ENCODE data around the gene BCL7A. TPM values are rescaled to one million over a fixed set of nuclear protein-coding genes. Genes with fewer than 3 reads are reported as not detected.

BCL7A gene
- total RNA-seq, 1 experiment from 2014 or later, result 14.5 TPM

GRCh38 chr12:122006186-122006926 lies 15.3 kb upstream of the BCL7A start:
- Histone ChIP-seq H3K4me1 (ENCODE audit: control insufficient read depth, insufficient read depth, low read length) (no peaks in the 10 kb centered on the region), H3K4me3 (ENCODE audit: low read depth in 2 of 2, low read length in 2 of 2) (no peak overlapping the region), H3K36me3 (ENCODE audit: control insufficient read depth, insufficient read depth, low read length) (no peaks in the 10 kb centered on the region), H3K27me3 (ENCODE audit: control insufficient read depth, insufficient read depth, low read length) (no peaks in the 10 kb centered on the region), H3K27ac (ENCODE audit: low read length) (no peak overlapping the region), H3K9me3 (ENCODE audit: control insufficient read depth, insufficient read depth, low read depth, low read length) (no peaks in the 10 kb centered on the region)
- ChIA-PET CTCF (interaction anchor here (0.6 to 1.1 kb wide), 2 partner anchors 88 to 242 kb away, joined by 4 to 5 read pairs; partner anchors contain the start of gene CFAP251), POLR2A (interaction anchor here (0.5 kb wide), 1 partner anchor 136 kb away, joined by 3 read pairs; no protein-coding TSS in a partner anchor)
- no peak for TF ChIP-seq POLR2AphosphoS5 (IDR thresholded peaks at IDR 0.05; ENCODE audit: low read depth, low read length)
- no peak for TF ChIP-seq CTCF (IDR thresholded peaks at IDR 0.05)
- DNase-seq (ENCODE audit: low read depth, low spot score) (no peak), ATAC-seq (no peak; the same call in 1 of the 2 replicates)
- BruUV-seq (replicated peaks), result no TSS peak
- in situ Hi-C loops (cut with HindIII; ENCODE audit: low pct_unique_long_range_greater_than_20kb, low sequenced_read_pairs) (no loop called here), intact Hi-C loops (cut with micrococcal nuclease; ENCODE audit: unreplicated experiment) (no loop called here)

GRCh38 chr12:122009741-122010140 lies 11.9 kb upstream of the BCL7A start:
- no peak for ATAC-seq
- no peaks in the 10 kb centered on the region for H3K4me1 ChIP-seq (ENCODE audit: control insufficient read depth, insufficient read depth, low read length)
- CTCF ChIA-PET, result no interaction called here

GRCh38 chr12:122012184-122012583 lies 9.5 kb upstream of the BCL7A start:
- Histone ChIP-seq H3K9me3 (ENCODE audit: control insufficient read depth, insufficient read depth, low read depth, low read length) (no peaks in the 10 kb centered on the region), H3K4me3 (ENCODE audit: low read depth in 2 of 2, low read length in 2 of 2) (no peak overlapping the region), H3K36me3 (ENCODE audit: control insufficient read depth, insufficient read depth, low read length) (no peaks in the 10 kb centered on the region), H3K27me3 (ENCODE audit: control insufficient read depth, insufficient read depth, low read length) (no peaks in the 10 kb centered on the region), H3K4me1 (ENCODE audit: control insufficient read depth, insufficient read depth, low read length) (no peaks in the 10 kb centered on the region), H3K27ac (ENCODE audit: low read length) (no peak overlapping the region)
- ChIA-PET POLR2A (interaction anchor here (0.6 kb wide), 1 partner anchor 101 kb away, joined by 6 read pairs; no protein-coding TSS in a partner anchor), CTCF (no interaction called here)
- DNase-seq (ENCODE audit: low read depth, low spot score), result no peak
- ATAC-seq, result no peak
- BruUV-seq (replicated peaks), result no TSS peak
- in situ Hi-C loops (cut with HindIII; ENCODE audit: low pct_unique_long_range_greater_than_20kb, low sequenced_read_pairs), result no loop called here
- intact Hi-C loops (cut with micrococcal nuclease; ENCODE audit: unreplicated experiment), result no loop called here
- TF ChIP-seq POLR2AphosphoS5 (IDR thresholded peaks at IDR 0.05; ENCODE audit: low read depth, low read length) (no peak), SIN3A (IDR thresholded peaks at IDR 0.05; ENCODE audit: borderline replicate concordance, insufficient read depth, low read depth, low read length) (no peak), REST (IDR thresholded peaks at IDR 0.05; ENCODE audit: insufficient read depth in 1 of 2, low read depth in 2 of 2, low read length in 1 of 2) (no peak), CTCF (IDR thresholded peaks at IDR 0.05) (no peak), TCF7L2 (IDR thresholded peaks at IDR 0.05; ENCODE audit: low read depth, low read length) (no peak)

More at GRCh38 chr12:122009741-122010140, 11.9 kb upstream of the BCL7A start:
- POLR2A ChIA-PET, result interaction anchor here (0.6 kb wide), 1 partner anchor 11 kb away, joined by 32 read pairs; no protein-coding TSS in a partner anchor
- no peak for DNase-seq (ENCODE audit: low read depth, low spot score)
- Histone ChIP-seq H3K9me3 (ENCODE audit: control insufficient read depth, insufficient read depth, low read depth, low read length) (no peaks in the 10 kb centered on the region), H3K27me3 (ENCODE audit: control insufficient read depth, insufficient read depth, low read length) (no peaks in the 10 kb centered on the region), H3K27ac (ENCODE audit: low read length) (no peak overlapping the region), H3K36me3 (ENCODE audit: control insufficient read depth, insufficient read depth, low read length) (no peaks in the 10 kb centered on the region), H3K4me3 (ENCODE audit: low read depth in 2 of 2, low read length in 2 of 2) (no peak overlapping the region)
- intact Hi-C loops (cut with micrococcal nuclease; ENCODE audit: unreplicated experiment), result no loop called here
- TF ChIP-seq CTCF (IDR thresholded peaks at IDR 0.05) (no peak), TCF7L2 (IDR thresholded peaks at IDR 0.05; ENCODE audit: low read depth, low read length) (no peak), SIN3A (IDR thresholded peaks at IDR 0.05; ENCODE audit: borderline replicate concordance, insufficient read depth, low read depth, low read length) (no peak), POLR2AphosphoS5 (IDR thresholded peaks at IDR 0.05; ENCODE audit: low read depth, low read length) (no peak)
- BruUV-seq (replicated peaks), result no TSS peak
- in situ Hi-C loops (cut with HindIII; ENCODE audit: low pct_unique_long_range_greater_than_20kb, low sequenced_read_pairs), result no loop called here

All from Panc1 (cell line).